Osteoblast (primary cell): Measurements from ENCODE around the gene RPRD2. TPM values are rescaled to one million over a fixed set of nuclear protein-coding genes. Genes with fewer than 3 reads are reported as not detected.

Experiments
- DNase-seq: peaks from one replicate; pipeline ENCODE4 v3.0.0; 2011; ENCODE audit warnings: low spot score, mixed read lengths; ENCODE audit not compliant: insufficient read length; ENCODE audit errors: missing footprints
- H2AFZ ChIP-seq: 2 replicates; pipeline ENCODE4 v1.6.0; 2011; ENCODE audit warnings: mild to moderate bottlenecking, low read length
- H3K27ac ChIP-seq: 2 replicates; pipeline ENCODE4 v1.5.1; 2011; ENCODE audit warnings: mild to moderate bottlenecking, low read depth, low read length, moderate library complexity
- H3K27me3 ChIP-seq: 2 replicates; pipeline ENCODE4 v1.6.0; 2012; ENCODE audit warnings: mild to moderate bottlenecking, control low read depth, inconsistent platforms, low read length, moderate library complexity; ENCODE audit not compliant: insufficient read depth
- H3K36me3 ChIP-seq: 2 replicates; pipeline ENCODE4 v1.5.1; 2011; ENCODE audit warnings: mild to moderate bottlenecking, low read length, control low read depth, moderate library complexity; ENCODE audit not compliant: insufficient read depth
- H3K4me1 ChIP-seq: 2 replicates; pipeline ENCODE4 v1.5.1; 2011; ENCODE audit warnings: mild to moderate bottlenecking, low read length, control low read depth, moderate library complexity; ENCODE audit not compliant: insufficient read depth
- H3K4me2 ChIP-seq: 2 replicates; pipeline ENCODE4 v1.6.0; 2011; ENCODE audit warnings: mild to moderate bottlenecking, low read length; ENCODE audit not compliant: insufficient read depth
- H3K4me3 ChIP-seq: fragments of 200-600 bp; sonication (generic); 3 replicates; pipeline ENCODE4 v1.5.1; 2012; ENCODE audit warnings: mild to moderate bottlenecking, low read length, inconsistent platforms; ENCODE audit not compliant: insufficient read depth
- H3K79me2 ChIP-seq: 2 replicates; pipeline ENCODE4 v1.6.0; 2012; ENCODE audit warnings: mild to moderate bottlenecking, low read length, control low read depth, inconsistent platforms; ENCODE audit not compliant: insufficient read depth
- H3K9me3 ChIP-seq: 2 replicates; pipeline ENCODE4 v1.5.1; 2011; ENCODE audit warnings: low read depth, low read length, control low read depth
- H4K20me1 ChIP-seq: 2 replicates; pipeline ENCODE4 v1.6.0; 2012; ENCODE audit warnings: mild to moderate bottlenecking, low read length, control low read depth; ENCODE audit not compliant: insufficient read depth
- total RNA-seq: library from RNA; depleted of rRNA; stranded (reverse); fragments of >200 nt; gene quantifications from 2 replicates; pipeline ENCODE4 v1.2.3, GENCODE V29; 2012
- TF ChIP-seq, protein P1 (sequence below): IDR thresholded peaks from 2 replicates; pipeline ENCODE4 v1.5.1; 2011; ENCODE audit warnings: mild to moderate bottlenecking, low read depth, low read length, moderate library complexity; ENCODE audit errors: extremely low read depth

The RPRD2 gene
- total RNA-seq, 1 donor: 12.3 TPM

DNA sequence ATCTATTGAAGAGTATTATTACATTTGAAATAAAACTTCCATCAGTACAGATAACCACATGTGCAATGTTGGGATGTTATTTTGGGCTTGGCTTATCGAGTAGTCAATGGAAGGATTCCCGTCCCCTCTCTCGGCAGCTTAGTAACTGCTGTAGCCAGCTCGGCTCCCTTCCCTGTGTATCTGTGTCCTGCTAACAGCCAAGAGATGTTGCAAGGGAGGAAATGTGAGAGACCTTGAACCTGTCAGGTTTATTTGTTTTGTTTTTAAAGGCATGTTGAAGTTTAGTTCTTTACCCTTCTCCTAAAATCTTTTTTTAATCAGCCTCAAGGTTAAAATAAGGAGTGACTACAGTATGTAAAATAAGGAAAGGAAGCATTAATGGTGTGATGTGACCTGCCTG is 109.7 kb downstream of the RPRD2 start:
- H3K27me3 ChIP-seq: no peaks in the 10 kb centered on the region
- H3K9me3 ChIP-seq: no peaks in the 10 kb centered on the region
- H3K36me3 ChIP-seq: peaks cover 25% of the 10 kb centered on the region
- H3K4me3 ChIP-seq: no peak overlapping the region
- H3K4me2 ChIP-seq: no peak overlapping the region
- peaks cover 17% of the 10 kb centered on the region for H3K4me1 ChIP-seq
- H3K79me2 ChIP-seq: no peaks in the 10 kb centered on the region
- DNase-seq: no peak
- H3K27ac ChIP-seq: no peak overlapping the region
- H2AFZ ChIP-seq: no peak overlapping the region
- peaks cover 4% of the 10 kb centered on the region for H4K20me1 ChIP-seq
- TF ChIP-seq, protein P1, sequence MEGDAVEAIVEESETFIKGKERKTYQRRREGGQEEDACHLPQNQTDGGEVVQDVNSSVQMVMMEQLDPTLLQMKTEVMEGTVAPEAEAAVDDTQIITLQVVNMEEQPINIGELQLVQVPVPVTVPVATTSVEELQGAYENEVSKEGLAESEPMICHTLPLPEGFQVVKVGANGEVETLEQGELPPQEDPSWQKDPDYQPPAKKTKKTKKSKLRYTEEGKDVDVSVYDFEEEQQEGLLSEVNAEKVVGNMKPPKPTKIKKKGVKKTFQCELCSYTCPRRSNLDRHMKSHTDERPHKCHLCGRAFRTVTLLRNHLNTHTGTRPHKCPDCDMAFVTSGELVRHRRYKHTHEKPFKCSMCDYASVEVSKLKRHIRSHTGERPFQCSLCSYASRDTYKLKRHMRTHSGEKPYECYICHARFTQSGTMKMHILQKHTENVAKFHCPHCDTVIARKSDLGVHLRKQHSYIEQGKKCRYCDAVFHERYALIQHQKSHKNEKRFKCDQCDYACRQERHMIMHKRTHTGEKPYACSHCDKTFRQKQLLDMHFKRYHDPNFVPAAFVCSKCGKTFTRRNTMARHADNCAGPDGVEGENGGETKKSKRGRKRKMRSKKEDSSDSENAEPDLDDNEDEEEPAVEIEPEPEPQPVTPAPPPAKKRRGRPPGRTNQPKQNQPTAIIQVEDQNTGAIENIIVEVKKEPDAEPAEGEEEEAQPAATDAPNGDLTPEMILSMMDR: no peak

- H3K27ac ChIP-seq: no peak overlapping the region
- H3K27me3 ChIP-seq: no peaks in the 10 kb centered on the region
- H3K79me2 ChIP-seq: no peaks in the 10 kb centered on the region
- peaks cover 17% of the 10 kb centered on the region for H3K4me1 ChIP-seq
- H3K9me3 ChIP-seq: no peaks in the 10 kb centered on the region
- TF ChIP-seq, protein P1: no peak
- H4K20me1 ChIP-seq: peaks cover 4% of the 10 kb centered on the region
- H2AFZ ChIP-seq: no peak overlapping the region
- no peak overlapping the region for H3K4me2 ChIP-seq
- peaks cover 25% of the 10 kb centered on the region for H3K36me3 ChIP-seq
- no peak for DNase-seq
- H3K4me3 ChIP-seq: no peak overlapping the region
These were observed 110.9 kb downstream of the RPRD2 start for GRCh38 chr1:150474869-150475268.

- H3K4me2 ChIP-seq: no peak overlapping the region
- H3K79me2 ChIP-seq: no peaks in the 10 kb centered on the region
- TF ChIP-seq, protein P1: no peak
- no peak for DNase-seq
- no peaks in the 10 kb centered on the region for H3K9me3 ChIP-seq
- H3K36me3 ChIP-seq: peaks cover 13% of the 10 kb centered on the region
- peaks cover 17% of the 10 kb centered on the region for H3K4me1 ChIP-seq
- no peaks in the 10 kb centered on the region for H3K27me3 ChIP-seq
- no peak overlapping the region for H2AFZ ChIP-seq
- no peak overlapping the region for H3K27ac ChIP-seq
- H4K20me1 ChIP-seq: peaks cover 4% of the 10 kb centered on the region
- H3K4me3 ChIP-seq: no peak overlapping the region
These were observed 112.8 kb downstream of the RPRD2 start for GRCh38 chr1:150476754-150477153.

DNA sequence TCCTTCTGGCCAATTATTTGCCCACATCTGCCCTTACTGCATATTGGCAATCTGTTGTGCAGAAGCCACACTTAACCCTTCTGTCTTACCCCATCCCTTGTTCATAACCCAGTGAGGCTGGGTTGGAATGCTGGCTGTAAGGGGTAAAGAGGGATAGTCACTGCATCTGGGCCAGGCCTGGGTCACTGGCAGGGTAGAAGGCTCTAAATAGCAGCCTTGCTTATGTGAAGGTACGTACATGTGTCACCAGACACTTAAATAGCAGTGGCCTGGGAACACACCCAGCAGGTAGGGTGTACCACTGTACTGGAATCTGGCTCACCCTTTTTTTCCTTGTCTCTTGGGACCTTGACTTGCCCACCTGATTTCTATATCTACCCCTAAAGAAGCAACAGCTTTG is 113.4 kb downstream of the RPRD2 start:
- peak overlapping the region; percentile 15 for H3K27ac ChIP-seq
- TF ChIP-seq, protein P1: no peak

More for the DNA sequence above, 113.4 kb downstream of the RPRD2 start:
- H3K4me1 ChIP-seq: peaks cover 17% of the 10 kb centered on the region
- peaks cover 7% of the 10 kb centered on the region for H3K36me3 ChIP-seq
- H3K27me3 ChIP-seq: no peaks in the 10 kb centered on the region
- H3K9me3 ChIP-seq: no peaks in the 10 kb centered on the region
- H3K4me2 ChIP-seq: peak overlapping the region; percentile 8
- H4K20me1 ChIP-seq: peaks cover 4% of the 10 kb centered on the region
- no peaks in the 10 kb centered on the region for H3K79me2 ChIP-seq
- DNase-seq: no peak
- H3K4me3 ChIP-seq: no peak overlapping the region
- no peak overlapping the region for H2AFZ ChIP-seq
